ENCODE results near the gene MT1G.
"Not testable (repeated sequence)": the region's sequence is repeated elsewhere in the genome, so short reads cannot be mapped to it uniquely, and the experiment has no call there.

The MT1G gene

DNA sequence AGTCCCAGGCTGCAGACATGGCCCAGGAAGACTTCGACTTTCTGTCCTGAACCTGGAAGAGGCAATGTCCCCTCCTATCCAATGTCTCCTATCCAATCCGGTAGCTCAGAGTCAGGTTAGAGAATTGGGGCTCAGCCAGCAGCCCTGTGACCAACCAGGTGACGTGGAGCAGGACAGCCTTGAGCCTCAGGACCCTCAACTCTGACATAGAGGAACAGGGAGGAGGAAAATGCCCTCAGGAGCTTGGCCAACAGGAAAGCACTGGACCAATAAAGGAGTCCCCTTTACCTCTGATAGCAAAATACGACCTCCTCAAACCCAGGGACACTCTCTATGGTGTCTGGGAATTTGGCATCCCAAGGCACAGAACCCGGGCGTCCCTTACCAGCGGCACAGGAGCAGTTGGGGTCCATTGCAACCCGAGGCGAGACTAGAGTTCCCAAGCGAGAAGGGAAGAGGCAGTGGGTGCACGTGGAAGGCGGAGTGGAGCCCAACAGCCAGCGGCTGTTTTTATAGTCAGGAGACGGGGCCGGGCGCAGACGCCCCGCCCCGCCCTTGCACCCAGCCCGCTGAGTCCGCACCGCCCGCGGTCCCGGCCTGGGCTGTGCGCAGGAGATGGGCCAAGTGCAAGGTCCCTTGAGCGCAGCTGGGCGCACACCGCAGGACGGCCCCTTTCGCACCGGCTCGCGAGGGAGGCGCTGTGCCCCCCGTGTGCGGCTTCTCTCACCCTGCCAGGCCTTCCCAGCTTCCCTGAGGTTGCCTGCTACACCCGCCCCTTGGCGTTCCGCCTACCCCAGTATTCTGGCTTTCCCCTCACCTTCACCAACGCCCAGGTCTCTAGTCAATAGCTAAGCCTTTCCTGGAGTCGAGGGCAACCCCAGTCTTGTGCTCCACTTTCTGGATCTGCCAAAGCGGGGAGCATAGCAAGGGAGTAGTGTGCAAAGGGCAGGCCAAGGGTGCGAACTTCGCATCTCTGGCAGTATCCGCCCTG, at the start of gene MT1G:
Gene MT1G, minus strand, starts transcription at position 485 of the 991 bp plus-strand sequence. Its CDS starts 72 bp downstream, at position 413.
- DNase-seq, result no peak

GRCh38 chr16:56717532-56717931, 49.7 kb upstream of the MT1G start:
- not testable (repeated sequence) for DNase-seq

GRCh38 chr16:56716761-56717160, 48.9 kb upstream of the MT1G start:
- DNase-seq, result no peak

DNA sequence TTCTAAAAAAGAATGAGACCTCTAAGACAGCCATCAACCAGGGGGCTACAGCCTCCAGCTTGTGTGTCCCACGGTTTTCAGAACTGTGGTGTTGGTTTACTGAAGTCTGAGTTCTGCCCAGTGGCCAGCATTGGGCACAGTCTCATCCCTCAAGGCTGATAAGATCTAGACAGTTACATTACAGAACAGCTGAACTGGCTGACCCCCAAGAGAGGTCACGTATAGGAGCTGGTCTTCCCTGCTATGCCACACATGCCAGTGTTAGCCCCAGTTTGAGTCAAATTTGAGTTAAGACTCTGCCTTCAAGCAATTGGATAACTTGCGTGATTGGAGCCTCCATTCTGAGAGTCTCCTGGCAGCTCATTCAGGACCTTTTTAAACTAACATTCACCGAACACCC, 47.3 kb upstream of the MT1G start:
- no peak for DNase-seq

DNA sequence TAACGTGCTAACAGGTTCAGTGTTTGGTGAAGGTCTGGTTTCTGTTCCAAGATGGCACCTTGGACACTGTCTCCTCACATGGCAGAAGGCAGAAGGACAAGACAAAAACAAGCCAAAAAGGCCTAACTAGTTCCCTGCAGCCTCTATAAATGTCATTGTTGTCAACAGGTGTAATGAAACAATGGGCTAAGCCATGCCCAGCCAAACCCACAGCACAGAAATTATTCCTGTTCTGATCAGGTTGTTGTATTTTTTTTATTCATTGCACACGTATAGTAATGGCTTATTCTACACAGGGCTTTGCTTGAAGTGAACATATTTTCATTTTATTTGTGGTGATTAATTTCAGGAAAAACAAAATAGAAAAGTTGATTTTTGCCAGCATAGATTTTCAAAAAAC, 45.9 kb upstream of the MT1G start:
- no peak for DNase-seq

GRCh38 chr16:56711862-56712261, 44.0 kb upstream of the MT1G start:
- DNase-seq, result no peak

DNA sequence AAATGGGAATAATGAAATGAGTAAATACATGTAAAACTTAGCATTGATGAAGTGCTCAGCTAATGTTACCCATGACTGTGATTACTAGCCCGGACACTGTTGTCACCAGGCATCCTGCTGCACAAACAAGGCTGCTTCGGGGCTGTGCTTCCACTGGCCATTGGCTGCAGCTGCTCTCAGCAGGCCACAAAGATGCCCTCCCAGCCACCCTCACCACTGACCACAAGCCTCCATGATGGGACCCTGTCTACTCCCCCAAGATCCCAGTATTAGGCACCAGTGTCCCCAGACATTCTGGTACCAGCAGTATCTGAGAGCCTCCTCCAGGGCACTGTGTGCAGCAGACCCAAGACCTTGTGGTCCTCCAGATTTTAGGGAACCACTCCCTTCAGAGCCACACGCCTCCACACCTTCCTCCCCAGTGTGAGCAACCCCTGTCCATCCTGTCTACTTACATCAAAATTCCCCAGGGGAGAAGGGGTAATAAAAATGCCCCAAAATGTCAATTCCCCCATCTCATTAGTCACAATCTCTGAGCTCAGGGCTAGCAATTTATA, 42.4 kb upstream of the MT1G start:
- no peak for DNase-seq

DNA sequence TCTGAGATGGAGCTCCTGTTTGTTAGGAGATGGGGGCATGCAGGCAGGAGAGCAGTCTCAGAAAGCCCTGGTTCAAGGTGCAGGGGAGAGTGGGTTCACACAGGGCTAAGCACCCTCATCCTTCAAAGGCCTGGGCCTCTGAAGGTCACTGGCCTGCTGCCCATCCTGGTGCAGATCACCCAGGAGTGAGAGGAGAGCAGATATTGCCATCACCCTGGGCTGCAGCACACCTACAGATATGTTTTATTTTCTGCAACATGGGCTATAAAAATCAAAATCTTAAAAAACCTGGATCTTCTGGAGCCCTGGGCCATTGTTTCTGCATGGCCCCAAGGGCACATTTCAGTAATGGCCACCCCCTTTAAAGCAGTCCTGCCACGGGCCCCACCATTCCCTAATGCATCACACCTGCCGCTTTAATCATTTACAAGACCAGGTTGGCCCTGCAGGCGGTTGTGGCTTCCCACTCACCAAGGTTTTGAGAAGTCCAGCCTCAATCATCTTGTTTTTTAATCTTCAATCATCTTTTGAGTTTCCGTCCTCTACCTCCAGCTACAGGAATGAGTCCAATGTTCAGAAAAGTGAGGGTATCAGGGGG, 41.7 kb upstream of the MT1G start:
- DNase-seq, result no peak

GRCh38 chr16:56708525-56709442, 40.9 kb upstream of the MT1G start:
- DNase-seq, result no peak

DNA sequence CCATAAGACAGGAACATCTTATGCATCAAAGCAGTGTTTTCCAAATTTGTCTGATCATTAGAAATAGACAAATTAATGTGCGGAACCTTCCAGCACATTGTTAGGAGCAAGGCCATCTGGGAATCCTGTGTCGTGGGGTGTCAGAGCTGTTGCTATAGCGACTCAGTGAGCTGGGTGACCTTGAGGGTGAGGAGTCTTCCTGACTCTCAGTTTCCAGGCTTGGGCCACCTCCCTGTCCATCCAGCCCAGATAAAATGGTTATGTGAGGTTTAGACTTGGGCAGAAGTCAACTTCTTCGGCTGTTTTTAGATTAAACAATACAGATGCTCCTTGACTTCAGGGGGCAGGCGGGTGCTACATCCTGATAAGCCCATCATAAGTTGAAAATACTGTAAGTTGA, 35.0 kb upstream of the MT1G start:
- DNase-seq, result no peak

GRCh38 chr16:56701534-56701933, 33.7 kb upstream of the MT1G start:
- no peak for DNase-seq

DNA sequence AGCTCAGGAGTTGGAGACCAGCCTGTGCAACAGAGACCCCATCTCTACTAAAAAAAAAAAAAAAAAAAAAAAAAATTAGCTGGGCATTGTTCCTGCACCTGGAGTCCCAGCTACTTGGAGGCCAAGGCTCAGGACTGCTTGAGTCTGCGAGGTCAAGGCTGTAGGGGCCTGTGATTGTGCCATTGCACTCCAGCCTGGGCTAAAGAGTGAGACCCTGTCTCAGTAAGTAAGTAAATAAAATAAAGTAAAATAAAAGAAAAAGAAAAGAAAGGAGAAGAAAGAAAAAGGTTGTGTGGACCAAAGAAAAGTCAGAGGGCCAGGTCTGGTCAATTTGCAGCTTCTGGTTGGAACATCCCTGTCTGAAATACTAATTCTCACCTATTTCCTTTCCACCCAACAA, 32.8 kb upstream of the MT1G start:
- no peak for DNase-seq

- no peak for DNase-seq
These were observed 32.3 kb upstream of the MT1G start for GRCh38 chr16:56700195-56700594.

- DNase-seq, result no peak
These were observed 29.7 kb upstream of the MT1G start for GRCh38 chr16:56697456-56698155.

- DNase-seq, result no peak
These were observed 27.4 kb upstream of the MT1G start for GRCh38 chr16:56695246-56695645.

- DNase-seq, result no peak
These were observed 24.0 kb upstream of the MT1G start for GRCh38 chr16:56691885-56692284.

GRCh38 chr16:56690420-56691122, 22.7 kb upstream of the MT1G start:
- DNase-seq, result no peak

- DNase-seq, result no peak
These were observed 21.3 kb upstream of the MT1G start for GRCh38 chr16:56689171-56689570.

DNA sequence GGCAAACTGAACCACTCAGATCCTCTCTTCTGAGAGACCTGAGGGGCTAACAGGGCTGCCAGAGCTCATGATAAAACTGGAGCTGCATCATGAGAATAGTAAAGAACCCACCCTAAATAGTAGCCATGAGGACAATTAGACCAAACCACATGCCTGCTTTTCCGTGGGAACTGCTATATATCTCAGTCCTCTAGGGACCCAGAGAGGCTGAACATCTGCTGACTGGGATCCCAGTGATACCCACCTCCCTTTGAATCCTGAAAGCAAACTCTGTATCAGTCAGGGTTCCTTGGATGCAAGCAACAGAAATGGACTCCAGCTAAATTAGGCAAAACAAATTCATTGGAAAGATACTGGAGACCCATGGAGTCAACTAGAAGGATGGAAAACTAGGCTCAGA, 20.9 kb upstream of the MT1G start:
- no peak for DNase-seq

GRCh38 chr16:56686758-56687157, 18.9 kb upstream of the MT1G start:
- no peak for DNase-seq

DNA sequence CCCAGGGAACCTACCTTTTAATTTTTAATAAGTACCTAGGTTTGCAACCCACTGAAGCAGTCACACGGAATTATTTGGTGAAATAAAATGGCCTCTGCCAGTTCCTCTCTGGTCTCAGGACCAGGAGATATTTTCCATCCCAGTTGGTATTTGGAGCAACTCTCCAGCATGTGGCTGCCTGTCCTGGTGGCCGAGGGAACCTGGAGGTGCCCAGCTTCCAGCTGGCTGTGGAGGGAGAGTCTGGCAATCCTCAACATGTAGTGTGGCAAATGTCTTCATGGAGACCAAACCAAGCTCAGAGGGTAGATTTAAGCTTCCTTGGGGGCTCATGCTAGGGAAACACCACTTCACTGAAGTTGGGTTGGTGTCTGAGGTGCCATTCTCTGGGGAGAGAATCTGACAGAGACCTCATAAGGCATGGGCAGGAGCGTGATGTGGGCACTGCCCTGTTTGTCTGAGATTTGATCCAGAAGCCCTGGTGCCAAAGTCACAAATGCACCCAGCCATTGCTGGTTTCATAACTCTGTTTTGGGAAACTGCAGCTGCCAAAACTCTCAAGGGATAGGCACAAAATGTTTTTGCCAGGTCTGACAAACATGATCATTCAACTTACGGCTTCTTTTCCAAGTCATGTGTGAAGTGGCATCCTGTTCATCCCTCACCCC, 17.2 kb upstream of the MT1G start:
- no peak for DNase-seq

All from femur (tissue), 1 donor.